GM21529 (cell line): ENCODE results near the gene ZBTB8OS.
"Not testable (repeated sequence)": the region's sequence is repeated elsewhere in the genome, so short reads cannot be mapped to it uniquely, and the experiment has no call there.

Experiments
- ATAC-seq: cut with Tn5 transposase; IDR thresholded peaks from one replicate; pipeline ENCODE4 v1.9.1; 2021; ENCODE audit not compliant: unreplicated experiment

ZBTB8OS gene

GRCh38 chr1:32650752-32651460, 556 bp upstream of the ZBTB8OS start, which contains the start of gene RBBP4:
RBBP4 (plus strand) TSS chr1:32651208; CDS start chr1:32651307, 99 bp downstream.
- peak; percentile 82 for ATAC-seq

- no peak for ATAC-seq
Measured at GRCh38 chr1:32647308-32648134, 2.8 kb downstream of the ZBTB8OS start.

DNA sequence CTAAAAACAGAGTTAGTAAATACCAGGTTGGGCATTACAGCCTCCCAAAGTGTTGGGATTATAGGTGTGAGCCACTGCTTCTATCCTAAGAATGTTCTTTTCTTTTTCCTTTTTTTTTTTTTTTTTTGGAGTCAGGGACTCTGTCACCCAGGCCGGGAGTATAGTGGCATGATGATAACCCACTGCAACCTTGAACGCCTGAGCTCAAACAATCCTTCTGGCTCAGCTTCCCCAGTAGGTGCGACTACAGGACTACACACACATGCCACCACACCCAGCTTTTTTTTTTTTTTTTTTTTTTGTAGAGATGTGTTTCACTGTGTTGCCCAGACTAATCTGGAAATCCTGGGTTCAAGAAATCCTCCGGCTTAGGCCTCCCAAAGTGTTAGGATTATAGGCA, 5.9 kb downstream of the ZBTB8OS start:
- no peak for ATAC-seq

DNA sequence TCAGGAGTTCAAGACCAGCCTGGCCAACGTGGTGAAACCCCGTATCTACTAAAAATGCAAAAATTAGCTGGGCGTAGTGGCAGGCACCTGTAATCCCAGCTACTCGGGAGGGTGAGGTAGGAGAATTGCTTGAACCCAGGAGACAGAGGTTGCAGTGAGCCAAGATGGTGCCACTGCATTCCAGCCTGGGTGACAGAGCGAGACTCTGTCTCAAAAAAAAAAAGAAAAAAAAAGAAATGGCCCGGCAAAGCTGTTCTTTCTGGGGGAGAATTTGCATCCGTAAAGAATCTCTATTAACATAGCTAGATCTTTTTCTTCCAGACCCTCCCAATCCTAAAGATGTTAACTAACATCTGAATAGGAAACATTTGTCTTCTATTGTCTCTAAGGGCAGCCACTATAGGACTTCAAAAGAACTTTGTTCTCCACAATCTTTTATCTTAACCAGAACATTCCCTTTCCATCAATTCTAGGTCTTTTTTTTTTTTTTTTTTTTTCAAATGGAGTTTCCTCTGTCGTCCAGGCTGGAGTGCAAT, 8.0 kb downstream of the ZBTB8OS start:
- not testable (repeated sequence) for ATAC-seq

DNA sequence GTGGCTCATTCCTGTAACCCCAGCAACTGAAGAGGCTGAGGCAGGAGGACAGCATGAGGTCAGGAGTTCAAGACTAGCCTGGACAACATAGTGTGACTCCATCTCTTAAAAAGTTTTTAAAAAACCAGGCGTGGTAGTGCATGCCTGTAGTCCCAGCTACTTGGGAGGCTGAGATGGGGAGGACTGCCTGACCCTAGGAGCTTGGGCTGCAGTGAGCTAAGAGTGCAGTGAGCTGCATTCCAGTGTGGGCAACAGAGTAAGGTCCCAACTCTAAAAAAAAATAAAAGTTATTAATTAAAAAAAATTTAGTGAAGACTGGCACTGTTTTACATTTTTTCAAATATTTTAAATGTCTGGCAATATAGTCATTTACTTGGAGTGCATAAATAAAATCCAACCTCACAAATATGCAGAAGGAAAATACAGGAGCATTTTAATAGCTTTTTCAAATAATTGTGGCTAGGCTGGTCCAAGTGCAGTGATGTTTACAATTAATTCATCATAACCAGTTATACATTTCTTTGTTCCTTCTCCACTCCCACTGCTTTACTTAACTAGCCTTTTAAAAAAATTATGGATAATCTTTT, 10.8 kb downstream of the ZBTB8OS start:
- no peak for ATAC-seq

- no peak for ATAC-seq
Measured at GRCh38 chr1:32636914-32637645, 13.3 kb downstream of the ZBTB8OS start.

DNA sequence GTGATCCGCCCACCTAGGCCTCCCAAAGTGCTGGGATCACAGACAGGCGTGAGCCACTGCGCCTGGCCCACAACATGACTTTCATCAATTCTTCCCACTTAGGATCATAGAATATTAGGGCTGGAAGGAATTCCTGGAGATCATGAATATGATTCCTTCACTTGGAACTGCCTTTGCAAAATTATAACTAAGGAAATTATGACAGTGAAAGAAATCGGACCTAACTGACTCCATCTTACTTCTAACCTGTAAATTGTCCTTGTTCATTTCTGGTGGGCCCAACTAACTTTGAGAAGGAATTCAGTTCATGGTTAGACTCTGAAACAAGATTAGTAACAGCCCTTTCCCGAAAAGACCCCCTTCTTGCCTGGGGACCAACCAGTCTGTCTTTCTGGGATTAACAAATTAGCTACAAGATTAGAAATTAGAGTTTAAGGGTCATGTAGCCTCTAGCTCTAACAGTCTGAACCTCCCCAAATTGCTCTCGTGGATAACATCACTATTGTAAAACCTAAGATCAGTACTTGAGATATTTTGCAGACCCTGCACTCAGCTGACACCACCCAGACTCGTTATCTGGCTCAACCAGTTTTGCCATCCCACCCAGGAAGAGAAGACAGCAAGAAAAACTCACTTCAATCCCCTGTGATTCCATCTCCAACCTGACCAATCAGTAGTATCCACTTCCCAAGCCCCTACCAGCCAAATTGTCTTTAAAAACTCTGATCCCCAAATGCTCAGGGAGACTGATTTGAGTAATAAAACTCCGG, 14.7 kb downstream of the ZBTB8OS start:
- ATAC-seq, result no peak

- ATAC-seq, result no peak
Measured at GRCh38 chr1:32632829-32633228, 17.5 kb downstream of the ZBTB8OS start.

GRCh38 chr1:32630173-32630572, 20.2 kb downstream of the ZBTB8OS start:
- not testable (repeated sequence) for ATAC-seq

DNA sequence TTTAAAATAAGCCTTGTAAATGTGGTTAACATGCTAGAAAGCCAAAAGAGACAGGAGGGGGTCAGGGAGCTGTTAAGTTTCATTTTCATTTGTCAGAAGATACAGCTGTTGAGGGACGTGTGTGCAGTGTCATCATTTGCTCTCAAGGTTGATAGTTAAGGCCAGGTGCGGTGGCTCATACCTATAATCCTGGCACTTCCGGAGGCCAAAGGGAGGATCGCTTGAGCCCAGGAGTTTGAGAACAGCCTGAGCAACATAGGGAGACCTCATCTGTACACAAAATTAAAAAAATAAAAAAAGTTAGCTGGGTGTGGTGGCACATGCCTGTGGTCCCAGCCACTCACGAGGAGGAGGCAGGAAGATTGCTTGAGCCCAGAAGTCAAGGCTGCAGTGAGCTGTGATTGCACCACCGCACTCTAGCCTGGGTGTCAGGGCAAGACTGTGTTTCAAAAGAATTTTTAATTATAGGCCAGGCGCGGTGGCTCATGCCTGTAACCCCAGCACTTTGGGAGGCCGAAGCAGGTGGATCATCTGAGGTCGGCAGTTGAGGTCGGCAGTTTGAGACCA, 22.7 kb downstream of the ZBTB8OS start:
- peak; percentile 80 for ATAC-seq

DNA sequence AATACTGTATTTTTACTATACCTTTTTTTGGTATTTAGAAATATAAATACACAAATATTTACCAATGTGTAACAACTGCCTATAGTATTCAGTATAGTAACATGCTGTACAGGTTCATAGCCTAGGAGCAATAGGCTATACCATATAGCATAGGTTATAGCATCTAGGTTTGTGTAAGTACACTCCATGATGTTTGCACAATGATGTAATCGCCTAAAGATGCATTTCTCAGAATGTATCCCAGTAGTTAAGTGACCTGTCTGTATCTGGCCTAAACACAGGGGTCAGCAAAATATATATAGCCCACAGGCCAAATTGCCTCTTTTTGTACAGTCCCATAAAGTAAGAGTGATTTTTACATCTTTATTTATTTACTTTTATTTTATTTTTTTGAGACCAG, 24.2 kb downstream of the ZBTB8OS start:
- no peak for ATAC-seq

- no peak for ATAC-seq
Measured at GRCh38 chr1:32623775-32624174, 26.6 kb downstream of the ZBTB8OS start.

- no peak for ATAC-seq
Measured at GRCh38 chr1:32622806-32623681, 27.3 kb downstream of the ZBTB8OS start.

DNA sequence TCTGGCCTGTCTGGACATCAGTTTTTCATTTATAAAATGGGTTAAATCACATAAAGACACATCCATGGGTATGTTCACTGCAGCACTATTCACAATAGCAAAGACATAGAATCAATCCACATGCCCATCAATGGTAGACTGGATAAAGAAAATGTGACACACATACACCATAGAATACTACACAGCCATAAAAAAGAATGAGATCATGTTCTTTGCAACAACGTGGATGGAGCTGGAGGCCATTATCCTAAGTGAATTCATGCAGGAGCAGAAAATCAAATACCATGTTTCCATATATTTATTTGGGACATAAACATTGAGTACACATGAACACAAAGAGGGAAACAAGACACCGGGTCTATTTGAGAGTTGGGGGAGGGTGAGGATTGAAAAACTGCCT, 28.1 kb downstream of the ZBTB8OS start:
- no peak for ATAC-seq

DNA sequence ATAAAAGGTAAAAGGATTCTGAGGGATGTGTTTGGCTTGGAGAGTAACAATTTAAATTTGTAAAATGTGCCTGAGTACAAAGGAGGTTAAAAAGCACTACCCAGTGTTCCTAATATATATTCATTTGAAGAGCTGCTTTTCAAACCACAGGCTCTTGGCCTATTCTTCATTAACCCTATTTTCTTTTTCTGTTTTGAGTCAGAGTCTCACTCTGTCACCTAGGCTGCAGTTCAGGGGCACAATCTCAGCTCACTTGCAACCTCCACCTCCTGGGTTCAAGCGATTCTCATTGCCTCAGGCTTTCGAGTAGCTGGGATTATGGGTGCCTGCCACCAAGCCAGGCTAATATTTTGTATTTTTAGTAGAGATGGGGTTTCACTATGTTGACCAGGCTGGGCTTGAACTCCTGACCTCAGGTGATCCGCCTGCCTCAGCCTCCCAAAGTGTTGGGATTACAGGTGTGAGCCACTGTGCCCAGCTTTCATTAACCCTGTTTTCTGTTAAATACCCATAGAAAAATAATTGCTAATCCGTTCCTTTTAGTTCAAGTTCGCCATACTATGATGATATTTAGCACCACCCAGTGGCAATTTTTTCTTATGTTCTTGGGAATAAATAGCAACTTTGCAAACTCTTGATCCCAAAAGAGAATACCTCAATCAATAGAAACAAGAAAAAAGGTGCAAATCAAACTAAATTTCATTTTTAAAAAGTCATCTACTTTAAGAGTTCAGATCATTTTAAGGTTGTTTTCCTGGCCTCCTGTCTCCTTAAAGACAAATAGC, 30.5 kb downstream of the ZBTB8OS start:
- peak; percentile 80 for ATAC-seq

DNA sequence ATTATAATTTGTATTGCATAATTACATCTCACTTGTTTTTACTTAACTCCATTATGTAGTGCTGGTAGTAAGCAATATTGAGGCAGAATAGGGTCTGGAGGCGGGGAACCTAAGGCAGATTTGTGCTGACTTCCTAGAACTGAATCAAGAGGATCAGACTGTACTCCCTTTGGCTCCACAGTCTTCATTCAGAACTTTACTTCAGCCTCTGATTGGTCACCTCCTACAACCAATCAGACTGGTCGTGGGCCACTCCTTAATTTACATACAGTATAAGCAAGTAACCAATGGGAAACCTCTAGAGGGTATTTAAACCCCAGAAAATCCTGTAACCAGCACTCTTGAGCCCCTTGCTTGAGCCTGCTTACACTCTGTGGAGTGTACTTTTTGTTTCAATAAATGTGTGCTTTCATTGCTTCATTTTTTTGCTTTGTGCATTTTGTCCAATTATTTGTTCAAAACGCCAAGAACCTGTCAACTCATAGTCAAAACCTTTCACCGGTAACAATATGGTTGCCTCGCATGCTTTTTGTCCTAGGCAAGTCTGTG, 31.6 kb downstream of the ZBTB8OS start:
- ATAC-seq, result no peak

DNA sequence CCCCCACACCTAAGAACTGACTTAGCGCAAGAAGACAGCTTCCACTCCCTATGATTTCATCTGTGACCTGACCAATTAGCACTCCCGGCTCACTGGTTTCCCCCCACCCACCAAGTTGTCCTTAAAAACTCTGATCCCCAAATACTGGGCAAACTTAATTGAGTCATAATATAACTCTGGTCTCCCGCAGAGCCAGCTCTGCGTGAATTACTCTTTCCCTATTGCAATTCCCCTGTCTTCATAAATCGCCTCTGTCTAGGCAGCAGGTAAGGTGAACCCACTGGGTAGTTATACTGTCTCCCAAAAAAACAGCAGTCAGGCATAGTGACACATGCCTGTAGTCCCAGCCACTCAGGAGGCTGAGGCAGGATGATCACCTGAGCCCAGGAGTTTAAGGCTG, 36.9 kb downstream of the ZBTB8OS start:
- ATAC-seq, result no peak
